MCF 10A (cell line): ENCODE measurements around the gene XPO6. TPM values are rescaled to one million over a fixed set of nuclear protein-coding genes. Genes with fewer than 3 reads are reported as not detected.

Source experiments
- BruUV-seq: library from RNA; stranded (reverse); fragments of 400-500 nt; replicated peaks from 2 replicates; lab custom pipeline; 2021; lab: Mats Ljungman, UMichigan
- CTCF ChIA-PET: fragments of 300-600 bp; sonication (Branson Sonifier 250); formaldehyde crosslinking; extraction: SDS; loops from one replicate; lab custom pipeline; 2021; ENCODE audit warnings: antibody characterized with exemption, inconsistent platforms; lab: Yijun Ruan, JAX
- POLR2A ChIA-PET: fragments of 300-600, 350-650 bp; sonication (Branson Sonifier 250); formaldehyde crosslinking; extraction: SDS; loops from one replicate; lab custom pipeline; 2020; ENCODE audit warnings: antibody characterized with exemption, inconsistent platforms; lab: Yijun Ruan, JAX
- DNase-seq: peaks from one replicate; pipeline ENCODE4 v3.0.0-alpha.2; 2018; ENCODE audit not compliant: unreplicated experiment
- H3K27ac Mint-ChIP-seq: one replicate; pipeline ENCODE4 v1.8.0; 2022; ENCODE audit warnings: mild to moderate bottlenecking, low read depth, mixed read lengths; ENCODE audit not compliant: unreplicated experiment
- H3K27me3 Mint-ChIP-seq: one replicate; pipeline ENCODE4 v1.8.0; 2022; ENCODE audit warnings: mixed read lengths; ENCODE audit not compliant: insufficient read depth, unreplicated experiment
- H3K36me3 Mint-ChIP-seq: one replicate; pipeline ENCODE4 v1.8.0; 2022; ENCODE audit warnings: mild to moderate bottlenecking, moderate library complexity, mixed read lengths; ENCODE audit not compliant: insufficient read depth, unreplicated experiment
- H3K4me1 Mint-ChIP-seq: one replicate; pipeline ENCODE4 v1.8.0; 2022; ENCODE audit warnings: mixed read lengths; ENCODE audit not compliant: insufficient read depth, unreplicated experiment
- H3K4me3 Mint-ChIP-seq: one replicate; pipeline ENCODE4 v1.8.0; 2022; ENCODE audit warnings: mild to moderate bottlenecking, moderate library complexity, mixed read lengths; ENCODE audit not compliant: unreplicated experiment
- H3K9me3 Mint-ChIP-seq: one replicate; pipeline ENCODE4 v1.8.0; 2022; ENCODE audit warnings: mixed read lengths; ENCODE audit not compliant: unreplicated experiment
- intact Hi-C: fragments of 100-400 bp; cut with micrococcal nuclease; formaldehyde crosslinking; loops from 2 replicates; pipeline ENCODE4 v1.14.1; 2022
- total RNA-seq: library from RNA; stranded (reverse); gene quantifications from 2 replicates; pipeline ENCODE4 v1.2.3, GENCODE V29; 2022
- TF ChIP-seq, protein P1 (sequence below): fragments of 200-600 bp; IDR thresholded peaks from one replicate; pipeline ENCODE4 v1.8.0; 2022; ENCODE audit warnings: antibody characterized with exemption, mild to moderate bottlenecking; ENCODE audit not compliant: unreplicated experiment

The XPO6 gene
- total RNA-seq, 1 experiment from 2014 or later, result 200 TPM

DNA sequence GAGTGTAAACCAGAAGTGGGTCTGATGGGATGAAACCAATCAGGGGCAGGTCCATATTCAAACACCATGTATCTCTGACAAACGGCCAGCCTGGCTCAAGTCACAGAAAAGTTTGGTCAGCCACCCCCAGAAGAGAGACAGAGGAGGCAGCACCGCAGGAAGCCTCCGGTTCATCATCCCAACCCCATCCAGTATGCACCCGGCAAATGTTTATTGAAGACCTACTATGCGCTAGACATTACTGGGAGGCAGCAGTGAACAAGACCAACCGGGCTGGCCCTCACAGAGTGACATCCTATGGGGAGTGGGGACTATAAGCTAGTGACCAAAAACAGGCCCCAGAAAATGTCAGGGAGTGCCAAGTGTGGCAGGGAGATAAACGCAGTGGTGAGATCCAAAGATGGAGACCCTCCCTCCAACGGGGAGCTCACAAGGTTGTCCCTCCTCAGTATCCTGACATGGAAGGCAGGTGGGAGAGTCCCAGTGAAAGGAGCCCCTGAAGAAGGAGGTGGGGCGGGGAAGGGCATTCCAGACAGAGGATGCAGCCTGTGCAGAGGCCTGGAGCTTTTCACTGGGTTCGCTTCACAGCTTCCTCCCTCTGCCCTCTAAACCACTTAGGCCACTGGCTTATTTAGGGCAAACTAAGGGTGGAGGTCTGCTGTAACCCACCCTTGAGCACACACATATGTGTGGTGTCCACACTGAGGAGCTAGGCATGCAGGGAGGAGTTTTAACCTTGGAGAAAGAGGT lies 150.2 kb downstream of the XPO6 start:
- Mint-ChIP-seq H3K27me3 (peaks cover 71% of the 10 kb centered on the region), H3K36me3 (no peaks in the 10 kb centered on the region), H3K9me3 (no peaks in the 10 kb centered on the region), H3K4me1 (no peaks in the 10 kb centered on the region), H3K27ac (no peak overlapping the region), H3K4me3 (no peak overlapping the region)
- no peak for DNase-seq
- POLR2A ChIA-PET, result interaction anchor here (0.6 kb wide), 1 partner anchor 535 kb away, joined by 4 read pairs; no protein-coding TSS in a partner anchor
- intact Hi-C loops, result no loop called here
- BruUV-seq, result no TSS peak
- CTCF ChIA-PET, result interaction anchor here (0.6 to 1.3 kb wide), 4 partner anchors 9 to 422 kb away, joined by 3 to 4 read pairs (median 4); no protein-coding TSS in a partner anchor
- TF ChIP-seq, protein P1, sequence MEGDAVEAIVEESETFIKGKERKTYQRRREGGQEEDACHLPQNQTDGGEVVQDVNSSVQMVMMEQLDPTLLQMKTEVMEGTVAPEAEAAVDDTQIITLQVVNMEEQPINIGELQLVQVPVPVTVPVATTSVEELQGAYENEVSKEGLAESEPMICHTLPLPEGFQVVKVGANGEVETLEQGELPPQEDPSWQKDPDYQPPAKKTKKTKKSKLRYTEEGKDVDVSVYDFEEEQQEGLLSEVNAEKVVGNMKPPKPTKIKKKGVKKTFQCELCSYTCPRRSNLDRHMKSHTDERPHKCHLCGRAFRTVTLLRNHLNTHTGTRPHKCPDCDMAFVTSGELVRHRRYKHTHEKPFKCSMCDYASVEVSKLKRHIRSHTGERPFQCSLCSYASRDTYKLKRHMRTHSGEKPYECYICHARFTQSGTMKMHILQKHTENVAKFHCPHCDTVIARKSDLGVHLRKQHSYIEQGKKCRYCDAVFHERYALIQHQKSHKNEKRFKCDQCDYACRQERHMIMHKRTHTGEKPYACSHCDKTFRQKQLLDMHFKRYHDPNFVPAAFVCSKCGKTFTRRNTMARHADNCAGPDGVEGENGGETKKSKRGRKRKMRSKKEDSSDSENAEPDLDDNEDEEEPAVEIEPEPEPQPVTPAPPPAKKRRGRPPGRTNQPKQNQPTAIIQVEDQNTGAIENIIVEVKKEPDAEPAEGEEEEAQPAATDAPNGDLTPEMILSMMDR, result no peak

DNA sequence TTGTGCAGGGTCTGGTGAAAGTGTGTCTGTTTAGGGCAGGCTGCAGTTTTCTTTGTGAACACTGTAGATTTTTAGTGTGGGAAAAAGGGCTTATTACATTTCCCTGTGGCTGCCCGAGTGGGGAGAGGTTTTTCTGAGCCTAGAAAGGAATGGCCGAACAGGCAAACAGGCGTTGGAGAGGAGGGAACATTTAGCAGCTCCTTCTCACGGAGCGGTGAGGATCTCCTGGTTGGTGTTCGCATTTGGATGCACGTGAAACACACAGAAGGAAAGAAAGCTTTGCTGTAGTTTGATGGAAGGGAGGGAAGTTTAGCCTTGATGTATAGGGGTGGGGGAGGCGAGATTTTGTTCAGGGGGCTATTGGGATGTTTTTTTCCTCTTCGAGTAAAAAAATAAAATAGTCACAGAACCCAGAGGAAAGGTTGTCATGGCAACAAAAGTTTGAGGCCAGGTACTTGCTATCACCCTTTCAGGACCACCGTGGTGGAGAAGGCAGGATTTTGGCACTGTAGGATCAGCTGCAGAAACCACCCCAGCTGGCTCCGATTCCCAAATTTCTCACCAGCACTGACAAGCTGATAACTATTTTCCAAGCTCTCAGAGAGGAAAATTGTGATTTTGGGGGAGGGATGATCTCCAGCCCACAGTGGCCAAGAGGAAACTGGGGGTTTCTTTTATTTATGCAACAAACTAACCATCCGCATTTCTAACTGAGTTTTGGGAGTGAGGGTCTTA lies 151.8 kb downstream of the XPO6 start:
- Mint-ChIP-seq H3K36me3 (no peaks in the 10 kb centered on the region), H3K27ac (no peak overlapping the region), H3K4me3 (no peak overlapping the region), H3K4me1 (no peaks in the 10 kb centered on the region), H3K27me3 (peaks cover 61% of the 10 kb centered on the region), H3K9me3 (no peaks in the 10 kb centered on the region)
- CTCF ChIA-PET, result no interaction called here
- TF ChIP-seq, protein P1, result no peak
- POLR2A ChIA-PET, result interaction anchor here (0.7 kb wide), 1 partner anchor 524 kb away, joined by 3 read pairs; no protein-coding TSS in a partner anchor
- BruUV-seq, result no TSS peak
- intact Hi-C loops, result no loop called here
- DNase-seq, result no peak

DNA sequence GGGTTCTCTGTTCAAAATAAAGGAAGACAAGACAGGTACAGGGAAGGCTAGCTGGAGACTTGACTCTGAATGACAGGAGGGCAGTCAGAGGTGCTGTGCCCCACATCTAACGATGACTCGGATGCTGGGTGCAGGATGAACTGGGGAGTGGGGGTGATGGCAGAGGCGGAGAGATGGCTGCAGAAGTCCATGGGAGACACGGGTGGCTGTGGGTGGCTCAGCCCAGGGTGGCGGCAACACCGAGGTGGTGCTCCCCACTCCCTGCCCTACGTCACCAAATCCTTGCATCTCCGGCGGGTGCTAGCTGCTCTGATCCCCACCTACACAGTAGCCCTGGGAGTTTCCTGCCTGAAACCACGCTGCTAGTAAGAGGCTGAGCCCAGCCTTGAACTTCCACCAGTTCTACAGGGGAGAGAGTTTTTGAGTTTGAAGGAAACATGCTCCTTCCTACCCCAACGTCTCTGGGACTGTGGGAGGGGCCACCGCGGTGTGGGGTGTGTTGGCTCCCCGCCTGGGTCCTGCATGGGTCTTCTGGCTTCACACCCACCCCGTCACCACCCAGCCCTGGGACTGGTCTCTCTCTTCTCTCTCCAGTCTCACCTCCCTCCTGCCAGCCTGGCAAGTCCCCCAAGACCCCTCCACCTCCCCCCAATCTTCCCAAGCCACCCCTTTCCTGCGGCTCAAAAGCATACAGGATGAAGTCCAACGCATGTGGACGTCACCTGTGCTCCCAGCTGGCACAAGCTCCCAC lies 152.8 kb downstream of the XPO6 start:
- POLR2A ChIA-PET, result interaction anchor here (0.7 kb wide), 1 partner anchor 523 kb away, joined by 3 read pairs; no protein-coding TSS in a partner anchor
- peaks cover 58% of the 10 kb centered on the region for H3K27me3 Mint-ChIP-seq
- H3K36me3 Mint-ChIP-seq, result no peaks in the 10 kb centered on the region
- CTCF ChIA-PET, result interaction anchor here (1.3 to 1.5 kb wide), 3 partner anchors 11 to 86 kb away, joined by 3 to 6 read pairs (median 4); no protein-coding TSS in a partner anchor
- BruUV-seq, result no TSS peak
- DNase-seq, result no peak
- no peak overlapping the region for H3K27ac Mint-ChIP-seq
- H3K4me1 Mint-ChIP-seq, result no peaks in the 10 kb centered on the region
- no peaks in the 10 kb centered on the region for H3K9me3 Mint-ChIP-seq
- TF ChIP-seq, protein P1, result no peak
- intact Hi-C loops, result no loop called here
- H3K4me3 Mint-ChIP-seq, result no peak overlapping the region
